Endothelial cell of umbilical vein (primary cell): ENCODE results near the gene PAQR7.

Source experiments
- CTCF ChIP-seq, 2 donors: IDR thresholded peaks; 1 replicate in 1 of 2; 2 replicates in 1 of 2; pipeline ENCODE4 v1.5.1; 2011; ENCODE audit warnings: low read length in 2 of 2, mild to moderate bottlenecking in 2 of 2, moderate library complexity in 2 of 2, control low read depth in 1 of 2, inconsistent platforms in 1 of 2, low read depth in 1 of 2; ENCODE audit not compliant: insufficient read depth in 1 of 2; ENCODE audit errors: extremely low read depth in 1 of 2
- EZH2 ChIP-seq: IDR thresholded peaks from 2 replicates; pipeline ENCODE4 v1.6.1; 2012; ENCODE audit warnings: borderline replicate concordance, low read depth, mild to moderate bottlenecking, moderate library complexity, low read length, inconsistent platforms; ENCODE audit not compliant: severe bottlenecking
- GATA2 ChIP-seq: IDR thresholded peaks from 2 replicates; pipeline ENCODE4 v1.7.0; 2011; ENCODE audit warnings: low read depth, mild to moderate bottlenecking, moderate library complexity, mixed read lengths, low read length; ENCODE audit not compliant: insufficient read length, insufficient read depth
- MAX ChIP-seq: IDR thresholded peaks from 2 replicates; pipeline ENCODE4 v1.6.1; 2011; ENCODE audit not compliant: insufficient read depth, insufficient read length
- POLR2A ChIP-seq: IDR thresholded peaks from 2 replicates; pipeline ENCODE4 v1.6.1; 2012; ENCODE audit warnings: low read depth, mild to moderate bottlenecking, control low read depth, low read length
- POLR2AphosphoS5 ChIP-seq: IDR thresholded peaks from 2 replicates; pipeline ENCODE4 v1.6.1; 2012; ENCODE audit warnings: low read depth, mild to moderate bottlenecking, control low read depth, low read length, moderate library complexity; ENCODE audit not compliant: insufficient read depth

GRCh38 chr1:25881266-25881665 lies 5.8 kb upstream of the PAQR7 start:
- TF ChIP-seq POLR2AphosphoS5 (no peak), CTCF (IDR thresholded peaks at IDR 0.05; ENCODE audit: extremely low read depth in 1 of 2, insufficient read depth in 1 of 2, low read depth in 1 of 2, low read length in 2 of 2) (no peak), POLR2A (no peak), EZH2 (no peak), MAX (no peak), GATA2 (no peak)
